WTC11 (cell line): Measurements from ENCODE around the gene PF4V1. TPM values are rescaled to one million over a fixed set of nuclear protein-coding genes. Genes with fewer than 3 reads are reported as not detected.

Experiments
- ATAC-seq: fragments of 200-7000 bp; cut with Tn5 transposase; 2 replicates; pipeline ENCODE4 v1.10.0; 2021; ENCODE audit warnings: mild to moderate bottlenecking, moderate library complexity
- CTCF ChIA-PET: fragments of 300-600 bp; sonication (Branson Sonifier 250); formaldehyde crosslinking; loops from one replicate; lab custom pipeline; 2021; ENCODE audit warnings: antibody characterized with exemption; lab: Charles Lee
- POLR2A ChIA-PET: fragments of 350-600 bp; sonication (Branson Sonifier 250); formaldehyde crosslinking; loops from one replicate; lab custom pipeline; 2021; ENCODE audit warnings: antibody characterized with exemption; lab: Charles Lee
- DNase-seq: peaks from one replicate; pipeline ENCODE4 v3.0.0; 2021; ENCODE audit warnings: low spot score
- H3K27ac Mint-ChIP-seq: 2 replicates; pipeline ENCODE4 v1.8.0; 2021; ENCODE audit warnings: mixed read lengths
- H3K27me3 Mint-ChIP-seq: 2 replicates; pipeline ENCODE4 v1.8.0; 2021; ENCODE audit warnings: low read depth, mild to moderate bottlenecking, moderate library complexity, mixed read lengths
- H3K36me3 Mint-ChIP-seq: 2 replicates; pipeline ENCODE4 v1.8.0; 2021; ENCODE audit warnings: mixed read lengths
- H3K4me1 Mint-ChIP-seq: 2 replicates; pipeline ENCODE4 v1.8.0; 2022; ENCODE audit warnings: mixed read lengths
- H3K4me3 Mint-ChIP-seq: 2 replicates; pipeline ENCODE4 v1.8.0; 2021; ENCODE audit warnings: mild to moderate bottlenecking, moderate library complexity, mixed read lengths
- H3K9me3 Mint-ChIP-seq: 2 replicates; pipeline ENCODE4 v1.8.0; 2021; ENCODE audit warnings: mixed read lengths
- ATF1 ChIP-seq: sonication (generic); formaldehyde crosslinking; IDR thresholded peaks from 2 replicates; pipeline ENCODE4 v1.8.1; 2023; ENCODE audit warnings: mild to moderate bottlenecking, moderate library complexity, missing genetic modification reagents
- CBFB ChIP-seq: sonication (generic); formaldehyde crosslinking; IDR thresholded peaks from 2 replicates; pipeline ENCODE4 v1.8.1; 2022; ENCODE audit warnings: mild to moderate bottlenecking, low read depth, missing genetic modification reagents
- ETV6 ChIP-seq: sonication (generic); formaldehyde crosslinking; IDR thresholded peaks from 2 replicates; pipeline ENCODE4 v1.8.1; 2022; ENCODE audit warnings: mild to moderate bottlenecking, missing genetic modification reagents
- FOXJ3 ChIP-seq: sonication (generic); formaldehyde crosslinking; IDR thresholded peaks from 2 replicates; pipeline ENCODE4 v1.9.0; 2021; ENCODE audit warnings: missing genetic modification reagents, mild to moderate bottlenecking, borderline replicate concordance
- GTF2I ChIP-seq: fragments of 250-450 bp; sonication (Bioruptor Pico); conservative IDR thresholded peaks from 2 replicates; pipeline ENCODE4 v1.4.0; 2021; ENCODE audit warnings: mild to moderate bottlenecking
- HMGA2 ChIP-seq: fragments of 250-450 bp; sonication (Bioruptor Pico); IDR thresholded peaks from 2 replicates; pipeline ENCODE4 v1.4.0; 2021; ENCODE audit warnings: mild to moderate bottlenecking, moderate library complexity
- MXD4 ChIP-seq: fragments of 250-450 bp; sonication (Bioruptor Pico); IDR thresholded peaks from 2 replicates; pipeline ENCODE4 v1.8.0; 2021; ENCODE audit warnings: mild to moderate bottlenecking, moderate library complexity, borderline replicate concordance
- NFATC4 ChIP-seq: fragments of 250-450 bp; sonication (Bioruptor Pico); IDR thresholded peaks from 2 replicates; pipeline ENCODE4 v1.9.0; 2021; ENCODE audit warnings: mild to moderate bottlenecking
- NR1H2 ChIP-seq: sonication (generic); formaldehyde crosslinking; IDR thresholded peaks from 2 replicates; pipeline ENCODE4 v1.9.0; 2021; ENCODE audit warnings: mild to moderate bottlenecking, moderate library complexity, missing genetic modification reagents
- NR3C1 ChIP-seq: sonication (generic); formaldehyde crosslinking; conservative IDR thresholded peaks from 2 replicates; pipeline ENCODE4 v1.8.1; 2023; ENCODE audit warnings: low read depth, mild to moderate bottlenecking, missing genetic modification reagents
- PRRX2 ChIP-seq: fragments of 250-450 bp; sonication (Bioruptor Pico); IDR thresholded peaks from 2 replicates; pipeline ENCODE4 v1.8.0; 2021; ENCODE audit warnings: mild to moderate bottlenecking
- RELA ChIP-seq: sonication (generic); formaldehyde crosslinking; IDR thresholded peaks from 2 replicates; pipeline ENCODE4 v1.8.1; 2022; ENCODE audit warnings: missing genetic modification reagents, mild to moderate bottlenecking, borderline replicate concordance
- ZNF263 ChIP-seq: sonication (generic); formaldehyde crosslinking; IDR thresholded peaks from 2 replicates; pipeline ENCODE4 v1.8.1; 2022; ENCODE audit warnings: low read depth, mild to moderate bottlenecking, moderate library complexity, missing genetic modification reagents
- ZNF317 ChIP-seq: sonication (generic); formaldehyde crosslinking; IDR thresholded peaks from 2 replicates; pipeline ENCODE4 v1.8.1; 2023; ENCODE audit warnings: low read depth, mild to moderate bottlenecking, moderate library complexity, missing genetic modification reagents, borderline replicate concordance
- ZNF396 ChIP-seq: fragments of 250-450 bp; sonication (Bioruptor Pico); IDR thresholded peaks from 2 replicates; pipeline ENCODE4 v1.8.0; 2021; ENCODE audit warnings: mild to moderate bottlenecking, moderate library complexity, borderline replicate concordance
- ZNF671 ChIP-seq: fragments of 250-450 bp; sonication (Bioruptor Pico); IDR thresholded peaks from 2 replicates; pipeline ENCODE4 v1.8.0; 2021; ENCODE audit warnings: mild to moderate bottlenecking
- total RNA-seq: library from RNA; stranded (reverse); gene quantifications from 3 replicates; pipeline ENCODE4 v1.2.3, GENCODE V29; 2021
- TF ChIP-seq, protein P1 (sequence below): sonication (generic); formaldehyde crosslinking; IDR thresholded peaks from 2 replicates; pipeline ENCODE4 v1.8.1; 2023; ENCODE audit warnings: mild to moderate bottlenecking, missing genetic modification reagents, borderline replicate concordance
- TF ChIP-seq, protein P2 (sequence below): sonication (generic); formaldehyde crosslinking; IDR thresholded peaks from 2 replicates; pipeline ENCODE4 v1.8.1; 2023; ENCODE audit warnings: mild to moderate bottlenecking, missing genetic modification reagents
- TF ChIP-seq, protein P3 (sequence below): sonication (generic); formaldehyde crosslinking; IDR thresholded peaks from 2 replicates; pipeline ENCODE4 v1.8.1; 2022; ENCODE audit warnings: low read depth, missing genetic modification reagents, borderline replicate concordance
- TF ChIP-seq, protein P4 (sequence below): fragments of 250-450 bp; sonication (Bioruptor Pico); IDR thresholded peaks from 2 replicates; pipeline ENCODE4 v2.1.2; 2022; ENCODE audit warnings: mild to moderate bottlenecking, moderate library complexity
- TF ChIP-seq, protein P5 (sequence below): sonication (generic); formaldehyde crosslinking; IDR thresholded peaks from 2 replicates; pipeline ENCODE4 v1.8.0; 2023; ENCODE audit warnings: mild to moderate bottlenecking, missing genetic modification reagents

PF4V1 gene
- total RNA-seq, 1 experiment from 2014 or later = not detected

DNA sequence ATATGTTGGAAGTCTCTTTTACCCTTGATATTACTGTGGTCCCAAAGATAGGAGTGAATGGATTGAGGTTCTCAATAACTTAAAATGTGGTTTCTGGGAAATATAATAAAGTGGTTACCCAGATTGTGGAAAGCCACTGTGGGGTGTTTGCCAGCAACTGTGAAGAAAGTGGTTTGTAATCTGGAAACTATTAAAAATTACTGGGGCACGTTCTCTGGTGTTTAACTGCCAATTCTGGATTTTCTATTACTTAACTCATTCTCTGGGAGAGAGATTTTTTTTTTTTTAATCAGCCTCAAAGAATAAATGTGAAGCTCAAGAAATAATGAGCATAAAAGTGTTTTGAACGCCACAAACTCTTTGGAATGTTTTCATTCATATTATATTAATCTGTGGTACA, 21.5 kb upstream of the PF4V1 start:
- Mint-ChIP-seq H3K9me3 (peaks cover 20% of the 10 kb centered on the region), H3K27ac (no peak overlapping the region), H3K36me3 (peaks cover 12% of the 10 kb centered on the region), H3K4me1 (0 out of 2 replicates have a peak, but pooled peaks cover 2% of the 10 kb centered on the region), H3K4me3 (no peak overlapping the region), H3K27me3 (peaks cover 8% of the 10 kb centered on the region)
- DNase-seq = no peak
- no peak for TF ChIP-seq NFATC4
- TF ChIP-seq, protein P1, sequence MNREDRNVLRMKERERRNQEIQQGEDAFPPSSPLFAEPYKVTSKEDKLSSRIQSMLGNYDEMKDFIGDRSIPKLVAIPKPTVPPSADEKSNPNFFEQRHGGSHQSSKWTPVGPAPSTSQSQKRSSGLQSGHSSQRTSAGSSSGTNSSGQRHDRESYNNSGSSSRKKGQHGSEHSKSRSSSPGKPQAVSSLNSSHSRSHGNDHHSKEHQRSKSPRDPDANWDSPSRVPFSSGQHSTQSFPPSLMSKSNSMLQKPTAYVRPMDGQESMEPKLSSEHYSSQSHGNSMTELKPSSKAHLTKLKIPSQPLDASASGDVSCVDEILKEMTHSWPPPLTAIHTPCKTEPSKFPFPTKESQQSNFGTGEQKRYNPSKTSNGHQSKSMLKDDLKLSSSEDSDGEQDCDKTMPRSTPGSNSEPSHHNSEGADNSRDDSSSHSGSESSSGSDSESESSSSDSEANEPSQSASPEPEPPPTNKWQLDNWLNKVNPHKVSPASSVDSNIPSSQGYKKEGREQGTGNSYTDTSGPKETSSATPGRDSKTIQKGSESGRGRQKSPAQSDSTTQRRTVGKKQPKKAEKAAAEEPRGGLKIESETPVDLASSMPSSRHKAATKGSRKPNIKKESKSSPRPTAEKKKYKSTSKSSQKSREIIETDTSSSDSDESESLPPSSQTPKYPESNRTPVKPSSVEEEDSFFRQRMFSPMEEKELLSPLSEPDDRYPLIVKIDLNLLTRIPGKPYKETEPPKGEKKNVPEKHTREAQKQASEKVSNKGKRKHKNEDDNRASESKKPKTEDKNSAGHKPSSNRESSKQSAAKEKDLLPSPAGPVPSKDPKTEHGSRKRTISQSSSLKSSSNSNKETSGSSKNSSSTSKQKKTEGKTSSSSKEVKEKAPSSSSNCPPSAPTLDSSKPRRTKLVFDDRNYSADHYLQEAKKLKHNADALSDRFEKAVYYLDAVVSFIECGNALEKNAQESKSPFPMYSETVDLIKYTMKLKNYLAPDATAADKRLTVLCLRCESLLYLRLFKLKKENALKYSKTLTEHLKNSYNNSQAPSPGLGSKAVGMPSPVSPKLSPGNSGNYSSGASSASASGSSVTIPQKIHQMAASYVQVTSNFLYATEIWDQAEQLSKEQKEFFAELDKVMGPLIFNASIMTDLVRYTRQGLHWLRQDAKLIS (CRISPR knock-in tag) = no peak
- no peak for TF ChIP-seq GTF2I (CRISPR knock-in tag)
- no peak for TF ChIP-seq ZNF317 (CRISPR knock-in tag)
- TF ChIP-seq ETV6 (CRISPR knock-in tag) = no peak
- ChIA-PET CTCF (no interaction called here), POLR2A (no interaction called here)
- ATAC-seq = no peak

DNA sequence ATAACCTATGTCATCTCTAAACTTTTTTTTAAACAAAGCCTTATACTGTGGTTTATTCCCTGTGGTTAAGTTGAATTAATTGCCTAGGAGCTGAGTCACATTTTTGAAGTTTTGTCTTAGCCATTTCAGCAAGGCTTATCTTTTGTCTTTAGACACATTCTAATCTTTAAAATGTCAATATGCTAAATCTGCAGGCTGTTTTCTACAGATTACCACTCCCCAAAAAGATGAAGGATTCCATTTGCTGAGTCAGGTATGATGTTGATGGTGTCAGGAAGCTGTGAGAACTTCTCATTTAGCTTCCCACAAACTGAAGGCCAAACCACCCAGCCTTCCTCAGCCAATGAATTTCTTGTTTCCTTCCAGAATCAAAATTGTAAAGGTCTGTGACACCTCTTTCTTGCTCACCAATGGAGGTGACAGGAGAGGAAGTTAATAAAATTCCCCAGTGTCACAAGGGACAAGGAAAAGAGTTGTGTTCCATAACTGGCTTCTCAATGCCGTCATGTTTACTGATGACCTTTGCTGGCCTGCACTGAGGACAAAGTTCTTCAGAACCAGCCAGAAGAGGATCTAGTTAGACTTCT, 20.4 kb upstream of the PF4V1 start:
- CTCF ChIA-PET = no interaction called here
- peaks cover 4% of the 10 kb centered on the region for H3K36me3 Mint-ChIP-seq

More for the DNA sequence above, 20.4 kb upstream of the PF4V1 start:
- peaks cover 8% of the 10 kb centered on the region for H3K9me3 Mint-ChIP-seq
- no peak for ATAC-seq
- TF ChIP-seq MXD4 (no peak), RELA (CRISPR knock-in tag) (no peak), HMGA2 (no peak), PRRX2 (CRISPR knock-in tag) (no peak), ZNF263 (CRISPR knock-in tag) (no peak), NR1H2 (CRISPR knock-in tag) (no peak), NR3C1 (CRISPR knock-in tag) (no peak), ZNF396 (CRISPR knock-in tag) (no peak), ATF1 (no peak), NFATC4 (no peak), ZNF317 (CRISPR knock-in tag) (no peak), FOXJ3 (CRISPR knock-in tag) (no peak), CBFB (no peak), ZNF671 (CRISPR knock-in tag) (no peak)
- TF ChIP-seq, protein P2, sequence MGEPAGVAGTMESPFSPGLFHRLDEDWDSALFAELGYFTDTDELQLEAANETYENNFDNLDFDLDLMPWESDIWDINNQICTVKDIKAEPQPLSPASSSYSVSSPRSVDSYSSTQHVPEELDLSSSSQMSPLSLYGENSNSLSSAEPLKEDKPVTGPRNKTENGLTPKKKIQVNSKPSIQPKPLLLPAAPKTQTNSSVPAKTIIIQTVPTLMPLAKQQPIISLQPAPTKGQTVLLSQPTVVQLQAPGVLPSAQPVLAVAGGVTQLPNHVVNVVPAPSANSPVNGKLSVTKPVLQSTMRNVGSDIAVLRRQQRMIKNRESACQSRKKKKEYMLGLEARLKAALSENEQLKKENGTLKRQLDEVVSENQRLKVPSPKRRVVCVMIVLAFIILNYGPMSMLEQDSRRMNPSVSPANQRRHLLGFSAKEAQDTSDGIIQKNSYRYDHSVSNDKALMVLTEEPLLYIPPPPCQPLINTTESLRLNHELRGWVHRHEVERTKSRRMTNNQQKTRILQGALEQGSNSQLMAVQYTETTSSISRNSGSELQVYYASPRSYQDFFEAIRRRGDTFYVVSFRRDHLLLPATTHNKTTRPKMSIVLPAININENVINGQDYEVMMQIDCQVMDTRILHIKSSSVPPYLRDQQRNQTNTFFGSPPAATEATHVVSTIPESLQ (CRISPR knock-in tag) = no peak
- TF ChIP-seq, protein P3, sequence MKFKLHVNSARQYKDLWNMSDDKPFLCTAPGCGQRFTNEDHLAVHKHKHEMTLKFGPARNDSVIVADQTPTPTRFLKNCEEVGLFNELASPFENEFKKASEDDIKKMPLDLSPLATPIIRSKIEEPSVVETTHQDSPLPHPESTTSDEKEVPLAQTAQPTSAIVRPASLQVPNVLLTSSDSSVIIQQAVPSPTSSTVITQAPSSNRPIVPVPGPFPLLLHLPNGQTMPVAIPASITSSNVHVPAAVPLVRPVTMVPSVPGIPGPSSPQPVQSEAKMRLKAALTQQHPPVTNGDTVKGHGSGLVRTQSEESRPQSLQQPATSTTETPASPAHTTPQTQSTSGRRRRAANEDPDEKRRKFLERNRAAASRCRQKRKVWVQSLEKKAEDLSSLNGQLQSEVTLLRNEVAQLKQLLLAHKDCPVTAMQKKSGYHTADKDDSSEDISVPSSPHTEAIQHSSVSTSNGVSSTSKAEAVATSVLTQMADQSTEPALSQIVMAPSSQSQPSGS (CRISPR knock-in tag) = no peak
- TF ChIP-seq, protein P4, sequence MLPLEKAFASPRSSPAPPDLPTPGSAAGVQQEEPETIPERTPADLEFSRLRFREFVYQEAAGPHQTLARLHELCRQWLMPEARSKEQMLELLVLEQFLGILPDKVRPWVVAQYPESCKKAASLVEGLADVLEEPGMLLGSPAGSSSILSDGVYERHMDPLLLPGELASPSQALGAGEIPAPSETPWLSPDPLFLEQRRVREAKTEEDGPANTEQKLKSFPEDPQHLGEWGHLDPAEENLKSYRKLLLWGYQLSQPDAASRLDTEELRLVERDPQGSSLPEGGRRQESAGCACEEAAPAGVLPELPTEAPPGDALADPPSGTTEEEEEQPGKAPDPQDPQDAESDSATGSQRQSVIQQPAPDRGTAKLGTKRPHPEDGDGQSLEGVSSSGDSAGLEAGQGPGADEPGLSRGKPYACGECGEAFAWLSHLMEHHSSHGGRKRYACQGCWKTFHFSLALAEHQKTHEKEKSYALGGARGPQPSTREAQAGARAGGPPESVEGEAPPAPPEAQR (CRISPR knock-in tag) = no peak
- TF ChIP-seq, protein P5, sequence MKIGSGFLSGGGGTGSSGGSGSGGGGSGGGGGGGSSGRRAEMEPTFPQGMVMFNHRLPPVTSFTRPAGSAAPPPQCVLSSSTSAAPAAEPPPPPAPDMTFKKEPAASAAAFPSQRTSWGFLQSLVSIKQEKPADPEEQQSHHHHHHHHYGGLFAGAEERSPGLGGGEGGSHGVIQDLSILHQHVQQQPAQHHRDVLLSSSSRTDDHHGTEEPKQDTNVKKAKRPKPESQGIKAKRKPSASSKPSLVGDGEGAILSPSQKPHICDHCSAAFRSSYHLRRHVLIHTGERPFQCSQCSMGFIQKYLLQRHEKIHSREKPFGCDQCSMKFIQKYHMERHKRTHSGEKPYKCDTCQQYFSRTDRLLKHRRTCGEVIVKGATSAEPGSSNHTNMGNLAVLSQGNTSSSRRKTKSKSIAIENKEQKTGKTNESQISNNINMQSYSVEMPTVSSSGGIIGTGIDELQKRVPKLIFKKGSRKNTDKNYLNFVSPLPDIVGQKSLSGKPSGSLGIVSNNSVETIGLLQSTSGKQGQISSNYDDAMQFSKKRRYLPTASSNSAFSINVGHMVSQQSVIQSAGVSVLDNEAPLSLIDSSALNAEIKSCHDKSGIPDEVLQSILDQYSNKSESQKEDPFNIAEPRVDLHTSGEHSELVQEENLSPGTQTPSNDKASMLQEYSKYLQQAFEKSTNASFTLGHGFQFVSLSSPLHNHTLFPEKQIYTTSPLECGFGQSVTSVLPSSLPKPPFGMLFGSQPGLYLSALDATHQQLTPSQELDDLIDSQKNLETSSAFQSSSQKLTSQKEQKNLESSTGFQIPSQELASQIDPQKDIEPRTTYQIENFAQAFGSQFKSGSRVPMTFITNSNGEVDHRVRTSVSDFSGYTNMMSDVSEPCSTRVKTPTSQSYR = no peak
- POLR2A ChIA-PET = no interaction called here
- no peak for DNase-seq
- H3K4me3 Mint-ChIP-seq = no peak overlapping the region
- peaks cover 16% of the 10 kb centered on the region for H3K27me3 Mint-ChIP-seq
- peaks cover 9% of the 10 kb centered on the region for H3K4me1 Mint-ChIP-seq
- H3K27ac Mint-ChIP-seq = no peak overlapping the region
